Skin epidermis (tissue), 12 donors: ENCODE results near the gene ZNF526.

Source experiments
- H3K27ac ChIP-seq, 21 experiments: fragments of 200-600 bp; sonication (generic) in 11 of 21; one replicate each; pipeline ENCODE4 v1.5.0; 2020; ENCODE audit warnings: mild to moderate bottlenecking in 3 of 21, inconsistent platforms in 2 of 21, moderate library complexity in 2 of 21
- H3K4me3 ChIP-seq, 7 experiments: fragments of 200-600 bp; sonication (generic) in 2 of 7; one replicate each; pipeline ENCODE4 v1.5.0; 2020; ENCODE audit warnings: inconsistent platforms in 2 of 7, mild to moderate bottlenecking in 2 of 7, moderate library complexity in 1 of 7

ZNF526 gene

GRCh38 chr19:42219812-42220750 lies at the start of gene ZNF526:
Gene ZNF526 (plus strand): TSS chr19:42220312. CDS start chr19:42224404, 4,092 bp downstream.
- H3K27ac ChIP-seq, result peak within 1 kb of the TSS in 20 of 21 experiments; percentile 36 to 97 (median 85)
- peak within 1 kb of the TSS; percentile 53 to 95 (median 79) for H3K4me3 ChIP-seq

- H3K27ac ChIP-seq, result no peak overlapping the region
- no peak overlapping the region for H3K4me3 ChIP-seq
Measured at GRCh38 chr19:42170715-42171114, 49.4 kb upstream of the ZNF526 start.

- Histone ChIP-seq H3K4me3 (no peak overlapping the region), H3K27ac (no peak overlapping the region)
Measured at GRCh38 chr19:42172261-42172660, 47.9 kb upstream of the ZNF526 start.

- no peak overlapping the region for H3K4me3 ChIP-seq
- no peak overlapping the region for H3K27ac ChIP-seq
Measured at GRCh38 chr19:42173695-42174094, 46.4 kb upstream of the ZNF526 start.

- no peak overlapping the region for H3K4me3 ChIP-seq
- no peak overlapping the region for H3K27ac ChIP-seq
Measured at GRCh38 chr19:42174188-42174587, 45.9 kb upstream of the ZNF526 start.

GRCh38 chr19:42174958-42175734 lies 45.0 kb upstream of the ZNF526 start:
- no peak overlapping the region for H3K27ac ChIP-seq
- no peak overlapping the region for H3K4me3 ChIP-seq

- Histone ChIP-seq H3K4me3 (peak overlapping the region; percentile 22 to 51 (median 34)), H3K27ac (peak overlapping the region in 1 of 21 experiments; percentile 1)
Measured at GRCh38 chr19:42175952-42176648, 44.0 kb upstream of the ZNF526 start.

GRCh38 chr19:42176649-42176989 lies 43.5 kb upstream of the ZNF526 start:
- H3K27ac ChIP-seq, result no peak overlapping the region
- H3K4me3 ChIP-seq, result peak overlapping the region; percentile 22 to 51 (median 34)

GRCh38 chr19:42176990-42177685 lies 43.0 kb upstream of the ZNF526 start:
- Histone ChIP-seq H3K4me3 (peak overlapping the region; percentile 22 to 51 (median 34)), H3K27ac (no peak overlapping the region)

GRCh38 chr19:42177686-42178019 lies 42.5 kb upstream of the ZNF526 start:
- H3K4me3 ChIP-seq, result no peak overlapping the region

GRCh38 chr19:42178791-42179674 lies 41.1 kb upstream of the ZNF526 start:
- H3K27ac ChIP-seq, result no peak overlapping the region
- H3K4me3 ChIP-seq, result no peak overlapping the region

More at GRCh38 chr19:42177686-42178019, 42.5 kb upstream of the ZNF526 start:
- no peak overlapping the region for H3K27ac ChIP-seq

- H3K27ac ChIP-seq, result peak overlapping the region in 6 of 21 experiments; percentile 0 to 62 (median 32)
Measured at GRCh38 chr19:42184401-42184861, 35.7 kb upstream of the ZNF526 start.

GRCh38 chr19:42185277-42185676 lies 34.8 kb upstream of the ZNF526 start:
- H3K27ac ChIP-seq, result peak overlapping the region in 6 of 21 experiments; percentile 0 to 62 (median 22)
- H3K4me3 ChIP-seq, result no peak overlapping the region

More at GRCh38 chr19:42184401-42184861, 35.7 kb upstream of the ZNF526 start:
- H3K4me3 ChIP-seq, result no peak overlapping the region

GRCh38 chr19:42188665-42189064 lies 31.4 kb upstream of the ZNF526 start:
- Histone ChIP-seq H3K27ac (no peak overlapping the region), H3K4me3 (no peak overlapping the region)

- H3K4me3 ChIP-seq, result no peak overlapping the region
- no peak overlapping the region for H3K27ac ChIP-seq
Measured at GRCh38 chr19:42189133-42189532, 31.0 kb upstream of the ZNF526 start.

GRCh38 chr19:42191330-42191729 lies 28.8 kb upstream of the ZNF526 start:
- Histone ChIP-seq H3K4me3 (no peak overlapping the region), H3K27ac (peak overlapping the region in 6 of 21 experiments; percentile 13 to 60 (median 32))

- H3K4me3 ChIP-seq, result no peak overlapping the region
- peak overlapping the region in 6 of 21 experiments; percentile 4 to 60 (median 28) for H3K27ac ChIP-seq
Measured at GRCh38 chr19:42191855-42192254, 28.3 kb upstream of the ZNF526 start.

GRCh38 chr19:42193294-42193693 lies 26.8 kb upstream of the ZNF526 start:
- H3K27ac ChIP-seq, result no peak overlapping the region

More at GRCh38 chr19:42193294-42193693, 26.8 kb upstream of the ZNF526 start:
- H3K4me3 ChIP-seq, result no peak overlapping the region
